Amniotic epithelial cell (primary cell): ENCODE measurements around the gene CRYBG3.
"Not testable (repeated sequence)": the region's sequence is repeated elsewhere in the genome, so short reads cannot be mapped to it uniquely, and the experiment has no call there.

ENCODE experiments used
- DNase-seq: peaks from one replicate; pipeline ENCODE4 v3.0.0-alpha.2; 2010; ENCODE audit warnings: low read depth

Gene CRYBG3

GRCh38 chr3:97821774-97822358 lies at the start of gene CRYBG3:
CRYBG3 (plus strand) TSS chr3:97822011; CDS start chr3:97822207, 196 bp downstream.
- DNase-seq = peak; percentile 68

- no peak for DNase-seq
Measured at GRCh38 chr3:97772926-97773325, 48.9 kb upstream of the CRYBG3 start.

GRCh38 chr3:97778152-97778551 lies 43.7 kb upstream of the CRYBG3 start:
- no peak for DNase-seq

- DNase-seq = peak; percentile 50
Measured at GRCh38 chr3:97793420-97794019, 28.3 kb upstream of the CRYBG3 start.

GRCh38 chr3:97795951-97796350 lies 25.9 kb upstream of the CRYBG3 start:
- no peak for DNase-seq

- DNase-seq = peak; percentile 5
Measured at GRCh38 chr3:97804471-97804870, 17.3 kb upstream of the CRYBG3 start.

GRCh38 chr3:97810779-97811390 lies 10.9 kb upstream of the CRYBG3 start:
- DNase-seq = peak; percentile 32

GRCh38 chr3:97815149-97815917 lies 6.5 kb upstream of the CRYBG3 start:
- DNase-seq = no peak

GRCh38 chr3:97816811-97817210 lies 5.0 kb upstream of the CRYBG3 start:
- no peak for DNase-seq

GRCh38 chr3:97817965-97818364 lies 3.8 kb upstream of the CRYBG3 start:
- no peak for DNase-seq

GRCh38 chr3:97820780-97821179 lies 1.0 kb upstream of the CRYBG3 start:
- no peak for DNase-seq

- peak; percentile 57 for DNase-seq
Measured at GRCh38 chr3:97821287-97821773, 481 bp upstream of the CRYBG3 start.

GRCh38 chr3:97822359-97822775 lies 556 bp downstream of the CRYBG3 start:
- peak; percentile 58 for DNase-seq

- DNase-seq = no peak
Measured at GRCh38 chr3:97823046-97824004, 1.5 kb downstream of the CRYBG3 start.

- peak; percentile 77 for DNase-seq
Measured at GRCh38 chr3:97825101-97825500, 3.3 kb downstream of the CRYBG3 start.

- no peak for DNase-seq
Measured at GRCh38 chr3:97827741-97828471, 6.1 kb downstream of the CRYBG3 start.

GRCh38 chr3:97829198-97829597 lies 7.4 kb downstream of the CRYBG3 start:
- no peak for DNase-seq

- DNase-seq = no peak
Measured at GRCh38 chr3:97830638-97831037, 8.8 kb downstream of the CRYBG3 start.

- DNase-seq = no peak
Measured at GRCh38 chr3:97831140-97831539, 9.3 kb downstream of the CRYBG3 start.

GRCh38 chr3:97833184-97833583 lies 11.4 kb downstream of the CRYBG3 start:
- not testable (repeated sequence) for DNase-seq

- peak; percentile 71 for DNase-seq
Measured at GRCh38 chr3:97835761-97836160, 13.9 kb downstream of the CRYBG3 start.
